ENCODE results near the gene SLC5A11.

DNA sequence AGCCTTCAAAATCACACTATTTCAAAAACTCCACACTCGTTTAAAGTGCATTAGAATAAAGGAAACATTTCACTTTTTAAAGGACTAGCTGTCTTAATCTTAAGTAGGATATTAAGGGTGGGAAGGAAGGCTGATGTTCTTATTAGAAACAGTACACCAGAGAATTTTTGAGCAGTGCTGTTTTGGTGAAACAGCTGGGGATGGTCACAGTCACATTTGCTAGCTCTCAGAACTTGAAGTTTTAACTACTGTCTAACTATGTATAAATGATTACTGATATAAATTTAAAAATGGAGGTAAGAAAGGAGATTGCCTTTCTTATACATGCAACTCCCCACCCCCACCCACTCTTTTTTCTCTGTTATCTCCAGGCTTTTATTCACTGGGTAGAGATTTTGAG lies 38.5 kb upstream of the SLC5A11 start:
- TF ChIP-seq, protein P1, sequence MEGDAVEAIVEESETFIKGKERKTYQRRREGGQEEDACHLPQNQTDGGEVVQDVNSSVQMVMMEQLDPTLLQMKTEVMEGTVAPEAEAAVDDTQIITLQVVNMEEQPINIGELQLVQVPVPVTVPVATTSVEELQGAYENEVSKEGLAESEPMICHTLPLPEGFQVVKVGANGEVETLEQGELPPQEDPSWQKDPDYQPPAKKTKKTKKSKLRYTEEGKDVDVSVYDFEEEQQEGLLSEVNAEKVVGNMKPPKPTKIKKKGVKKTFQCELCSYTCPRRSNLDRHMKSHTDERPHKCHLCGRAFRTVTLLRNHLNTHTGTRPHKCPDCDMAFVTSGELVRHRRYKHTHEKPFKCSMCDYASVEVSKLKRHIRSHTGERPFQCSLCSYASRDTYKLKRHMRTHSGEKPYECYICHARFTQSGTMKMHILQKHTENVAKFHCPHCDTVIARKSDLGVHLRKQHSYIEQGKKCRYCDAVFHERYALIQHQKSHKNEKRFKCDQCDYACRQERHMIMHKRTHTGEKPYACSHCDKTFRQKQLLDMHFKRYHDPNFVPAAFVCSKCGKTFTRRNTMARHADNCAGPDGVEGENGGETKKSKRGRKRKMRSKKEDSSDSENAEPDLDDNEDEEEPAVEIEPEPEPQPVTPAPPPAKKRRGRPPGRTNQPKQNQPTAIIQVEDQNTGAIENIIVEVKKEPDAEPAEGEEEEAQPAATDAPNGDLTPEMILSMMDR (IDR thresholded peaks at IDR 0.05) = no peak
- TF ChIP-seq POLR2A (IDR thresholded peaks at IDR 0.05; ENCODE audit: low read depth) = no peak
